Myocyte (in vitro differentiated cells): ENCODE data around the gene TP53I11. TPM values are rescaled to one million over a fixed set of nuclear protein-coding genes. Genes with fewer than 3 reads are reported as not detected.

ENCODE experiments used
- DNase-seq: peaks from one replicate; pipeline ENCODE4 v3.0.0-alpha.2; 2012; ENCODE audit warnings: low read depth
- total RNA-seq: library from RNA; depleted of rRNA; stranded (reverse); fragments of >200 nt; gene quantifications from 2 replicates; pipeline ENCODE4 v1.2.3, GENCODE V29; 2014

Gene TP53I11
- total RNA-seq, 1 donor from 2014 or later: 33.4 TPM

- no peak for DNase-seq
These were observed 9.2 kb downstream of the TP53I11 start for GRCh38 chr11:44941259-44942021.

GRCh38 chr11:44940835-44941234, 9.8 kb downstream of the TP53I11 start:
- DNase-seq: no peak

- DNase-seq: no peak
These were observed 10.3 kb downstream of the TP53I11 start for GRCh38 chr11:44940404-44940803.

GRCh38 chr11:44939673-44940395, 10.8 kb downstream of the TP53I11 start:
- DNase-seq: no peak

GRCh38 chr11:44938066-44938691, 12.5 kb downstream of the TP53I11 start:
- no peak for DNase-seq

GRCh38 chr11:44936951-44937543, 13.6 kb downstream of the TP53I11 start:
- no peak for DNase-seq

- DNase-seq: peak; percentile 81
These were observed 14.2 kb downstream of the TP53I11 start for GRCh38 chr11:44936525-44936924.

GRCh38 chr11:44934735-44935250, 15.9 kb downstream of the TP53I11 start:
- no peak for DNase-seq

GRCh38 chr11:44934110-44934509, 16.6 kb downstream of the TP53I11 start:
- no peak for DNase-seq

GRCh38 chr11:44931466-44931865, 19.2 kb downstream of the TP53I11 start:
- DNase-seq: no peak

- DNase-seq: no peak
These were observed 19.9 kb downstream of the TP53I11 start for GRCh38 chr11:44930588-44931302.

GRCh38 chr11:44928816-44929215, 21.9 kb downstream of the TP53I11 start:
- DNase-seq: no peak

- DNase-seq: no peak
These were observed 22.5 kb downstream of the TP53I11 start for GRCh38 chr11:44928144-44928543.

GRCh38 chr11:44927174-44927661, 23.5 kb downstream of the TP53I11 start:
- DNase-seq: peak; percentile 77

GRCh38 chr11:44926036-44926435, 24.6 kb downstream of the TP53I11 start:
- DNase-seq: no peak

- no peak for DNase-seq
These were observed 26.9 kb downstream of the TP53I11 start for GRCh38 chr11:44923806-44924205.

GRCh38 chr11:44923115-44923514, 27.6 kb downstream of the TP53I11 start:
- DNase-seq: no peak

GRCh38 chr11:44920451-44920850, 30.2 kb downstream of the TP53I11 start:
- no peak for DNase-seq

- no peak for DNase-seq
These were observed 32.9 kb downstream of the TP53I11 start for GRCh38 chr11:44917741-44918140.

- no peak for DNase-seq
These were observed 33.8 kb downstream of the TP53I11 start for GRCh38 chr11:44916801-44917385.
